Posterior cingulate gyrus (tissue), 11 donors: ENCODE results near the gene ADIRF.

ENCODE experiments used
- DNase-seq, 10 donors: peaks; one replicate each; pipeline versions ENCODE4 v3.0.0 to v3.0.0-alpha.2; 2020 to 2021; ENCODE audit warnings: mixed read lengths in 3 of 10
- intact Hi-C: fragments of 100-400 bp; cut with DNase I; formaldehyde crosslinking; loops from one replicate; pipeline ENCODE4 v1.15.1; 2023

Gene ADIRF

GRCh38 chr10:86958901-86959736 lies 9.2 kb upstream of the ADIRF start:
- intact Hi-C loops: no loop called here
- DNase-seq: peak in 4 of 10 donors; percentile 6 to 76 (median 64)

- intact Hi-C loops: no loop called here
- DNase-seq: peak in 1 of 10 donors; percentile 59
Measured at GRCh38 chr10:86959737-86960002, 8.6 kb upstream of the ADIRF start.

- peak in 4 of 10 donors; percentile 9 to 88 (median 63) for DNase-seq
- intact Hi-C loops: no loop called here
Measured at GRCh38 chr10:86960003-86960862, 8.0 kb upstream of the ADIRF start.

- intact Hi-C loops: no loop called here
- DNase-seq: peak in 1 of 10 donors; percentile 5
Measured at GRCh38 chr10:86960863-86961434, 7.3 kb upstream of the ADIRF start.

- intact Hi-C loops: no loop called here
- peak in 3 of 10 donors; percentile 55 to 84 (median 59) for DNase-seq
Measured at GRCh38 chr10:86961481-86962091, 6.7 kb upstream of the ADIRF start.

- DNase-seq: peak in 2 of 10 donors; percentile 39 to 52
- intact Hi-C loops: no loop called here
Measured at GRCh38 chr10:86962136-86962980, 5.9 kb upstream of the ADIRF start.

- intact Hi-C loops: no loop called here
- peak in 2 of 10 donors; percentile 40 to 57 for DNase-seq
Measured at GRCh38 chr10:86962981-86963310, 5.3 kb upstream of the ADIRF start.

GRCh38 chr10:86963341-86963919 lies 4.9 kb upstream of the ADIRF start:
- intact Hi-C loops: no loop called here
- DNase-seq: peak in 3 of 10 donors; percentile 39 to 60 (median 59)

GRCh38 chr10:86964061-86964846 lies 4.0 kb upstream of the ADIRF start:
- intact Hi-C loops: no loop called here
- peak in 3 of 10 donors; percentile 34 to 76 (median 65) for DNase-seq

GRCh38 chr10:86964847-86965190 lies 3.5 kb upstream of the ADIRF start:
- intact Hi-C loops: loop anchor here (5.0 kb wide), 1 partner anchor 132 kb away; the partner anchor contains the start of gene SHLD2
- peak in 2 of 10 donors; percentile 57 to 63 for DNase-seq

- peak in 1 of 10 donors; percentile 40 for DNase-seq
- intact Hi-C loops: loop anchor here (5.0 kb wide), 1 partner anchor 131 kb away; the partner anchor contains the start of gene SHLD2
Measured at GRCh38 chr10:86965986-86966654, 2.2 kb upstream of the ADIRF start.

GRCh38 chr10:86967481-86967941 lies 771 bp upstream of the ADIRF start:
- intact Hi-C loops: loop anchor here (5.0 kb wide), 1 partner anchor 130 kb away; the partner anchor contains the start of gene SHLD2
- DNase-seq: peak in 2 of 10 donors; percentile 43 to 57

GRCh38 chr10:86968994-86969355 lies 693 bp downstream of the ADIRF start:
- DNase-seq: no peak
- intact Hi-C loops: loop anchor here (5.0 kb wide), 1 partner anchor 128 kb away; the partner anchor contains the start of gene SHLD2

- intact Hi-C loops: loop anchor here (5.0 kb wide), 1 partner anchor 128 kb away; the partner anchor contains the start of gene SHLD2
- DNase-seq: peak in 3 of 10 donors; percentile 51 to 78 (median 51)
Measured at GRCh38 chr10:86969421-86970041, 1.2 kb downstream of the ADIRF start.

- DNase-seq: peak in 3 of 10 donors; percentile 70 to 83 (median 81)
- intact Hi-C loops: no loop called here
Measured at GRCh38 chr10:86970162-86970981, 2.1 kb downstream of the ADIRF start.

GRCh38 chr10:86970982-86971231 lies 2.6 kb downstream of the ADIRF start:
- intact Hi-C loops: no loop called here
- no peak for DNase-seq
